Dedifferentiated amniotic fluid mesenchymal stem cell (primary cell): ENCODE results near the gene IGF2.

ENCODE experiments used
- DNase-seq: peaks from one replicate; pipeline ENCODE4 v3.0.0-alpha.2; 2016; ENCODE audit errors: extremely low spot score

Gene IGF2

GRCh38 chr11:2092464-2092910 is 46.7 kb downstream of the IGF2 start:
- DNase-seq, result no peak

DNA sequence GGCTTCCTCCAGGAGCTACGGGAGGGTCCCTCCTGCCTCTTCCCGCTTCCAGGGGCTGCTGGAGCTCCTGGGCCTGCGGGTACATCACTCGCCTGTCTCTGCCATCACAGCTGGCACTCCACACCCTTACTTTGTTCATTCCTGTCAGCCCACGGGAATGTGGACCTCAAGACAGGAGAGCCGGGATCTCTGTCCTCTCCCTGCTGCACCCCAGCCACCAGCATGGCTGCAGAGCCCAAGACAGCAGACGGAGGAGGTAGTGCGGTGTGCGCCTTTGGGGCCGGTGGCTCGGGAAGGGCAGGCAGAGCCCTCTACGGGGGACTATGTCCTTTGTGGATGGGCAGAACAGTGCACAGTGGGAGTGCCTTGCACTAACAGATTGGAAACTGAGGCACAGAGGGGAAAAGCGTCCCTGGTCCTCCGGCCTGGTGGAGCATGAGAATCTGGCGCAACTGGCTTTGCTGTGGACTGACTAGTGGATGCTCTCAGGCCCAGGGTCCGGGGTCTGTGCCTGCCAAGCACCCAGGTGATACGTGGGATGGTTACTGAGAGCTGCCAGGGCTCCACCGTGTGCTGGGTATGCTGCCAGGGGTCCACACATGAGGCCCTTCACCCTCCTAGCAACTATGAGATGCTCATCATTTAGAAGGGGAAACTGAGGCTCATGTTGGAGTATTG is 47.3 kb downstream of the IGF2 start:
- DNase-seq, result no peak

DNA sequence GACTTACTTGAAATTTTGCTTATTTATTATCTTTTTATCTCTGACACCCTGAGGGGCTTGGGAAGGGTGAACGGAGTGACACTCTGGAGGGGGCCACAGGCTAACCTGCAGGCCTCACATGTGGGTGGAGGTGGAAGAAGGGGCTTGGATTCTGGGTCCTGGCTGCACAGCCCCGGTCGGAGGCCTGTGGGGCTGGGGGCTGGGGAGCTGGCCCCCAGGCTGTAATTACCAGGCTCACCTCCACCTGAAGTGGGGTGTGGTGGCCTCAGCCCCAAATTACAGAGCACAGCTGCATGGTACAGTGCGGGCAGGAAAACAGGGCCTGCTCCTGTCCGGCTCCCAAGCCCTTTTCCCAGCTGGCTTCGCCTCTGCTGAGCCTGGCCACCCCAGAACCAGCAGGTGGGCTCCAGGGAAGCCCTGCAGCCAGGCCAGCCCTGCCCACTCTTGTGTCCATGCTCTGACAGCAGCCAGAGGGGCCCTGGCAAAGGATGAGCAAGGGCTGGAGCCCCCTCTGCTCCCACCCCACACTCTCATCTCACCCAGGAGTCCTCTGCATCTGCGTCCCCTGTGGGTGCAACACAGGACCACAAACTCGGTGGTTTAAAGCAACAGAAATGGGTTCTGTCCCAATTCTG is 48.0 kb downstream of the IGF2 start:
- no peak for DNase-seq

- no peak for DNase-seq
Observed at GRCh38 chr11:2090172-2091111, 48.7 kb downstream of the IGF2 start.

- DNase-seq, result no peak
Observed at GRCh38 chr11:2089536-2090165, 49.5 kb downstream of the IGF2 start.

DNA sequence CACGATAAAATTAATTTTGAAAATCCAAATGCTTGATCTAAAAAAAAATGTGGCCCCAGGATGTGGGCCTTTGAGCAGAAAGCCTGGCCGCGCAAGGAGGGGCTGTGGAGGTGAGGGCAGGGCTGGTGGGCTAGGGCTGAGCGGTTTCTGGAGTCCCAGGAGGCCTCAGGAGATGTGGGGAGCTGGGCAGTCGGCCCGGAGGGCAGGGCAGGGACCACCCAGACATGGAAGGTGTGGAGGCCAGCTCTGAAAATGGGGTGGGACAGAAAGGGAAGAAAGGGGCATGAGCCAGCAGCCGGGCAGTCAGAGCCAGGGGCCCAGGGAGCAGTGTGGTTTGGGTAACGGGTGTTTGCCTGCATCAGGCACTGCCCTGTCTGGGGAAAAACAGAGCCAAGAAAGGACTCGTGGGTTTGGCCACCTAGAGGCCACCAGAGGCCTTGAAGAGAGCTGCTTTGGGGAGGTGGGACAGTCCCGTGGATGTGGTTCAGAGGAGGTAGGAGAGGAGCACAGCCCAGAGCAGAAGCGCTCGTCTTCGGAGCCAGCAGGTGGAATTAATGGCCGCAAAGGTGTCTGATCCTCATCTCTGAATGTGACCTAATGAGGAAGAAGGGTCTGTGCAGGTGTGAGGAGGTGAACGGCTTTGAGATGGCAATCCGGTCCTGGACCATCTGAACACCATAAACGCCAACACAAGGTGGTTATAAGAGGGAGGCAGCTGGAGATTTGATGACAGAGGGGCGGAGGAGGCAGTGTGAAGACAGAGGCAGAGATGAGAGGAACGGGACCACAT is 50.2 kb downstream of the IGF2 start:
- no peak for DNase-seq

DNA sequence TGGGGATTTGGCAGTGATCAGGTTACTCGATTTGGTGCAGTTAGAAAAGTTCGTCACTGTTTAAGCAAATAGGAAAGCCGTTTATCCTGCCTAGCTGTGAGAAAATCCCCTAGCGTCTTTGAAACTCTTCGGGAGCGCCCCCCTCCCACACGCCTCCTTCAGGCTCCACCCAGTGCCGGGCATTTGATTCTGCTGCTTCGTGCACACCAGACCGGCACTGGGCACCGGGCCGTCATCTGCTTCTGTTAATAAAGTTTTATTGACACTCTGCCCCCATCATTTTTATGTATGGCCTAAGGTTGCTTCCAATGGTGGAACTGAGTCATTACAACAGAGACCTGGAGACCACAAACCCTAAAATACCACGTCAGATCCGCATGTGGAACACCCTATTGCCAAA is 50.9 kb downstream of the IGF2 start:
- no peak for DNase-seq

DNA sequence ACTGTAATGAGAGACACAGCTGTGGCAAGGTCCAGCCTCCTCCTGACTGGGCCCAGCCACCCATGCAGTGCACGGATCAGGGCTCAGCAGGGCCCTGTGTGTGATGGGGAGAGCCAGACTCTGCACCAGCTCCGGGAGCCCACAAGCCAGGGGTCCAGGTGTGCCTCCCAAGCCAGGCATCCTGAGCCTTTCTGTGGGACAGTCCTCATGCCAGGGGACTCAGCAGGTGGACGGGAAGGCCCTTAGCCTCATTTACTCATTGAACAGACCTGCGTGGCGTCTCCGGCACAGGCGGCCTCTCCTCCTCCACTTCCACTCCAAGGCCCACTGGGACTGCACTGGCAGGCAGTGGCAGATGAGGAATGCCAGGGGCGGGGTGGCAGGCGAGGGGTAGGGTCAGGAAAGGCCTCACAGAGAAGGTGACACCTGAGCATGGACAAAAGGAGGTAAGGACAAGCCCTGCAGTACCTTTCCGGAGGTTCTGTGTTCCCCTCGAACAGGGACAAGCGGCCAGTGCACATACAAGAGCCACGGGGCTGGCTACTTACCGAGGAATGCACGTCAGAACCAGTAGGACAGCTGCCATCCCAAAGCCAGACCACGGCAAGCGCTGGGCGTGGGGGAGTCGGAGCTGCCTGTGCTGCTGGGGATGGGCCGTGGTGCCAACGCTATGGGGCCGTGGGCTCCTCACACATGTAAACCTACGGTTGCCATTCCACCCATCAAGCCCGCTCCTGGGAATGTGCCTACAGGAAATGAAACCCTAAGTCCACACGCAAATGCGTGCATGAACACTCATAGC is 52.7 kb downstream of the IGF2 start:
- no peak for DNase-seq

- DNase-seq, result no peak
Observed at GRCh38 chr11:2085251-2086066, 53.7 kb downstream of the IGF2 start.

- DNase-seq, result no peak
Observed at GRCh38 chr11:2084721-2085120, 54.5 kb downstream of the IGF2 start.
